ENCODE results near the gene PCDHB16. TPM values are rescaled to one million over a fixed set of nuclear protein-coding genes. Genes with fewer than 3 reads are reported as not detected.
A peak's percentile ranks its signal among the peaks of the same experiment; 100 is the strongest.
"Not testable (repeated sequence)": the region's sequence is repeated elsewhere in the genome, so short reads cannot be mapped to it uniquely, and the experiment has no call there.

PCDHB16 gene
- total RNA-seq, 2 experiments from 2014 or later, result not detected

GRCh38 chr5:141152096-141152495, 30.1 kb upstream of the PCDHB16 start:
- H3K4me1 ChIP-seq (ENCODE audit: insufficient read depth, low read length, poor library complexity, severe bottlenecking); H3K9me2 ChIP-seq (ENCODE audit: insufficient read depth, low read length); intact Hi-C loops (cut with micrococcal nuclease; ENCODE audit: unreplicated experiment); DNase-seq (ENCODE audit: low spot score); H3K79me2 ChIP-seq (ENCODE audit: insufficient read depth, low read depth, low read length); H3K4me3 ChIP-seq (ENCODE audit: low read depth, low read length, poor library complexity, severe bottlenecking); H3K36me3 ChIP-seq (ENCODE audit: insufficient read depth, low read length); H3K9me3 ChIP-seq (ENCODE audit: low read length); H3K27ac ChIP-seq (ENCODE audit: low read depth, low read length, poor library complexity, severe bottlenecking); H4K20me1 ChIP-seq (ENCODE audit: insufficient read depth, low read length); H3K4me2 ChIP-seq (ENCODE audit: low read length); BruUV-seq (replicated peaks); CTCF ChIA-PET (ENCODE audit: unreplicated experiment); H2AFZ ChIP-seq (ENCODE audit: low read length): not testable (repeated sequence)
- POLR2A ChIA-PET, result interaction anchor here (0.7 to 1.0 kb wide), 2 partner anchors 11 to 18 kb away, joined by 3 to 4 read pairs; no protein-coding TSS in a partner anchor

GRCh38 chr5:141155540-141156374, 26.4 kb upstream of the PCDHB16 start:
- H3K4me2 ChIP-seq (ENCODE audit: low read length), result no peak overlapping the region
- intact Hi-C loops (cut with micrococcal nuclease; ENCODE audit: unreplicated experiment), result no loop called here
- no peaks in the 10 kb centered on the region for H3K79me2 ChIP-seq (ENCODE audit: insufficient read depth, low read depth, low read length)
- no peaks in the 10 kb centered on the region for H4K20me1 ChIP-seq (ENCODE audit: insufficient read depth, low read length)
- no peak overlapping the region for H3K4me3 ChIP-seq (ENCODE audit: low read depth, low read length, poor library complexity, severe bottlenecking)
- no peak overlapping the region for H2AFZ ChIP-seq (ENCODE audit: low read length)
- H3K36me3 ChIP-seq (ENCODE audit: insufficient read depth, low read length), result no peaks in the 10 kb centered on the region
- no peak for DNase-seq (ENCODE audit: low spot score)
- H3K4me1 ChIP-seq (ENCODE audit: insufficient read depth, low read length, poor library complexity, severe bottlenecking), result no peaks in the 10 kb centered on the region
- TF ChIP-seq CTCF (conservative IDR thresholded peaks at IDR 0.05; ENCODE audit: low read length), result peak; percentile 74
- TF ChIP-seq EZH2phosphoT487 (IDR thresholded peaks at IDR 0.05; ENCODE audit: borderline replicate concordance, low read depth, low read length), result no peak
- ChIA-PET CTCF (ENCODE audit: unreplicated experiment) (no interaction called here), POLR2A (interaction anchor here (0.6 kb wide), 2 partner anchors 47 to 144 kb away, joined by 3 to 4 read pairs; no protein-coding TSS in a partner anchor)
- no TSS peak for BruUV-seq (replicated peaks)
- no peaks in the 10 kb centered on the region for H3K9me2 ChIP-seq (ENCODE audit: insufficient read depth, low read length)
- no peak overlapping the region for H3K27ac ChIP-seq (ENCODE audit: low read depth, low read length, poor library complexity, severe bottlenecking)
- H3K9me3 ChIP-seq (ENCODE audit: low read length), result no peaks in the 10 kb centered on the region

- H3K4me3 ChIP-seq (ENCODE audit: low read depth, low read length, poor library complexity, severe bottlenecking); DNase-seq (ENCODE audit: low spot score); H3K9me3 ChIP-seq (ENCODE audit: low read length); H3K36me3 ChIP-seq (ENCODE audit: insufficient read depth, low read length); H3K27ac ChIP-seq (ENCODE audit: low read depth, low read length, poor library complexity, severe bottlenecking); H4K20me1 ChIP-seq (ENCODE audit: insufficient read depth, low read length); H3K79me2 ChIP-seq (ENCODE audit: insufficient read depth, low read depth, low read length); POLR2A ChIA-PET; H3K4me2 ChIP-seq (ENCODE audit: low read length); intact Hi-C loops (cut with micrococcal nuclease; ENCODE audit: unreplicated experiment); CTCF ChIA-PET (ENCODE audit: unreplicated experiment); H3K4me1 ChIP-seq (ENCODE audit: insufficient read depth, low read length, poor library complexity, severe bottlenecking); H3K9me2 ChIP-seq (ENCODE audit: insufficient read depth, low read length); H2AFZ ChIP-seq (ENCODE audit: low read length); BruUV-seq (replicated peaks): not testable (repeated sequence)
Measured at GRCh38 chr5:141157356-141157755, 24.8 kb upstream of the PCDHB16 start.

GRCh38 chr5:141157901-141158300, 24.3 kb upstream of the PCDHB16 start:
- H3K36me3 ChIP-seq (ENCODE audit: insufficient read depth, low read length); H3K27ac ChIP-seq (ENCODE audit: low read depth, low read length, poor library complexity, severe bottlenecking); CTCF ChIA-PET (ENCODE audit: unreplicated experiment); DNase-seq (ENCODE audit: low spot score); H3K4me2 ChIP-seq (ENCODE audit: low read length); BruUV-seq (replicated peaks); H3K4me3 ChIP-seq (ENCODE audit: low read depth, low read length, poor library complexity, severe bottlenecking); POLR2A ChIA-PET; H2AFZ ChIP-seq (ENCODE audit: low read length); intact Hi-C loops (cut with micrococcal nuclease; ENCODE audit: unreplicated experiment); H3K4me1 ChIP-seq (ENCODE audit: insufficient read depth, low read length, poor library complexity, severe bottlenecking); H4K20me1 ChIP-seq (ENCODE audit: insufficient read depth, low read length); H3K79me2 ChIP-seq (ENCODE audit: insufficient read depth, low read depth, low read length); H3K9me3 ChIP-seq (ENCODE audit: low read length); H3K9me2 ChIP-seq (ENCODE audit: insufficient read depth, low read length): not testable (repeated sequence)
